CD1c-positive myeloid dendritic cell (primary cell): ENCODE results near the gene HOXC12.

Experiments used
- DNase-seq: peaks from one replicate; pipeline ENCODE4 v3.0.0-alpha.2; 2016; ENCODE audit errors: extremely low spot score

The HOXC12 gene

GRCh38 chr12:53972152-53972702 lies 17.5 kb downstream of the HOXC12 start:
- DNase-seq: no peak

GRCh38 chr12:53972722-53973235 lies 18.1 kb downstream of the HOXC12 start, which contains the start of gene HOXC11:
Gene HOXC11 (plus strand): TSS chr12:53973126. CDS start chr12:53973242, 116 bp downstream.
- no peak for DNase-seq

GRCh38 chr12:53973236-53974042 lies 18.7 kb downstream of the HOXC12 start:
- DNase-seq: no peak

- peak; percentile 30 for DNase-seq
These were observed 19.7 kb downstream of the HOXC12 start, which contains the start of gene HOTAIR for GRCh38 chr12:53974084-53975063. Gene HOTAIR (minus strand): TSS chr12:53974954.

GRCh38 chr12:53975064-53975471 lies 20.4 kb downstream of the HOXC12 start:
- no peak for DNase-seq

- no peak for DNase-seq
These were observed 20.9 kb downstream of the HOXC12 start for GRCh38 chr12:53975479-53976152.

GRCh38 chr12:53976172-53976822 lies 21.6 kb downstream of the HOXC12 start:
- DNase-seq: no peak

GRCh38 chr12:53976823-53977595 lies 22.3 kb downstream of the HOXC12 start:
- no peak for DNase-seq

- no peak for DNase-seq
These were observed 23.1 kb downstream of the HOXC12 start for GRCh38 chr12:53977596-53978445.

- DNase-seq: no peak
These were observed 24.0 kb downstream of the HOXC12 start for GRCh38 chr12:53978477-53979356.

GRCh38 chr12:53980104-53980801 lies 25.6 kb downstream of the HOXC12 start:
- DNase-seq: no peak

- DNase-seq: no peak
These were observed 26.2 kb downstream of the HOXC12 start for GRCh38 chr12:53980802-53981496.

GRCh38 chr12:53981634-53982565 lies 27.2 kb downstream of the HOXC12 start:
- no peak for DNase-seq

GRCh38 chr12:53982648-53983567 lies 28.2 kb downstream of the HOXC12 start:
- DNase-seq: no peak

GRCh38 chr12:53983568-53983949 lies 28.9 kb downstream of the HOXC12 start:
- DNase-seq: no peak
